IMR-90 (cell line): ENCODE measurements around the gene FARSB. TPM values are rescaled to one million over a fixed set of nuclear protein-coding genes. Genes with fewer than 3 reads are reported as not detected.

Source experiments
- ATAC-seq: fragments of 200-7000 bp; cut with Tn5 transposase; 2 replicates; pipeline ENCODE4 v1.9.1; 2020; ENCODE audit warnings: low read depth, mild to moderate bottlenecking, moderate library complexity
- BruUV-seq: library from RNA; stranded (reverse); fragments of 400-500 nt; replicated peaks from 2 replicates; lab custom pipeline; 2021; lab: Mats Ljungman, UMichigan
- CTCF ChIA-PET: fragments of 300-600 bp; formaldehyde crosslinking; extraction: SDS; loops from one replicate; lab custom pipeline; 2021; ENCODE audit warnings: antibody characterized with exemption; lab: Yijun Ruan, JAX
- POLR2A ChIA-PET: fragments of 300-600 bp; sonication (Branson Sonifier 250); formaldehyde crosslinking; loops from one replicate; lab custom pipeline; 2022; ENCODE audit warnings: antibody characterized with exemption; ENCODE audit not compliant: unreplicated experiment; lab: Charles Lee
- DNase-seq: peaks from one replicate; pipeline ENCODE4 v3.0.0; 2013
- H2AFZ ChIP-seq: replicated peaks from 2 replicates; pipeline ENCODE3; 2013; ENCODE audit warnings: low read length, mild to moderate bottlenecking; ENCODE audit not compliant: poor library complexity
- H2AK5ac ChIP-seq: 2 replicates; pipeline ENCODE4 v1.6.1; 2013; ENCODE audit warnings: low read depth, low read length, inconsistent platforms
- H2AK9ac ChIP-seq: replicated peaks from 2 replicates; pipeline ENCODE3; 2013; ENCODE audit warnings: mild to moderate bottlenecking, low read depth, low read length, moderate library complexity; ENCODE audit not compliant: poor library complexity
- H2BK120ac ChIP-seq: 2 replicates; pipeline ENCODE4 v1.6.1; 2013; ENCODE audit warnings: low read depth, low read length, inconsistent platforms
- H2BK15ac ChIP-seq: 3 replicates; pipeline ENCODE4 v1.6.1; 2013; ENCODE audit warnings: low read depth, low read length, inconsistent platforms
- H2BK20ac ChIP-seq: 2 replicates; pipeline ENCODE4 v1.6.1; 2013; ENCODE audit warnings: low read depth, mild to moderate bottlenecking, inconsistent platforms, low read length, moderate library complexity
- H2BK5ac ChIP-seq: 2 replicates; pipeline ENCODE4 v1.6.1; 2013; ENCODE audit warnings: mild to moderate bottlenecking, low read depth, low read length, inconsistent platforms; ENCODE audit not compliant: poor library complexity, severe bottlenecking
- H3K14ac ChIP-seq: replicated peaks from 2 replicates; pipeline ENCODE4 v1.6.1; 2013; ENCODE audit warnings: low read depth, low read length, inconsistent platforms
- H3K18ac ChIP-seq: 2 replicates; pipeline ENCODE4 v1.6.1; 2013; ENCODE audit warnings: low read depth, low read length, control low read depth
- H3K23ac ChIP-seq: 2 replicates; pipeline ENCODE4 v1.6.1; 2013; ENCODE audit warnings: low read depth, low read length, inconsistent platforms
- H3K27ac ChIP-seq: 2 replicates; pipeline ENCODE4 v1.5.1; 2013; ENCODE audit warnings: mild to moderate bottlenecking, control low read depth, low read length; ENCODE audit not compliant: insufficient read depth
- H3K27me3 ChIP-seq: 2 replicates; pipeline ENCODE4 v1.6.1; 2013; ENCODE audit warnings: low read length; ENCODE audit not compliant: control insufficient read depth, insufficient read depth
- H3K36me3 ChIP-seq: 2 replicates; pipeline ENCODE4 v1.6.1; 2013; ENCODE audit warnings: low read length, mixed read lengths; ENCODE audit not compliant: control insufficient read depth, insufficient read depth
- H3K4ac ChIP-seq: 2 replicates; pipeline ENCODE4 v1.6.1; 2013; ENCODE audit warnings: low read depth, low read length, inconsistent platforms
- H3K4me1 ChIP-seq: 2 replicates; pipeline ENCODE4 v1.6.1; 2013; ENCODE audit warnings: low read length, mixed read lengths; ENCODE audit not compliant: control insufficient read depth, insufficient read depth
- H3K4me2 ChIP-seq: 2 replicates; pipeline ENCODE4 v1.6.1; 2013; ENCODE audit warnings: low read depth, mild to moderate bottlenecking, control low read depth, low read length, moderate library complexity
- H3K4me3 ChIP-seq: 2 replicates; pipeline ENCODE4 v1.5.1; 2013; ENCODE audit warnings: low read depth, mild to moderate bottlenecking, control low read depth, low read length, moderate library complexity; ENCODE audit not compliant: insufficient read depth
- H3K56ac ChIP-seq: 2 replicates; pipeline ENCODE4 v1.6.1; 2013; ENCODE audit warnings: low read length, inconsistent platforms; ENCODE audit not compliant: insufficient read depth; ENCODE audit errors: extremely low read depth
- H3K79me1 ChIP-seq, 2 experiments: 2 replicates each; pipeline ENCODE4 v1.6.1; 2013; ENCODE audit warnings: low read length in 2 of 2, inconsistent platforms in 1 of 2, low read depth in 1 of 2
- H3K9ac ChIP-seq: 2 replicates; pipeline ENCODE4 v1.6.1; 2013; ENCODE audit warnings: low read depth, low read length, control low read depth
- H3K9me1 ChIP-seq: 2 replicates; pipeline ENCODE4 v1.6.1; 2013; ENCODE audit warnings: low read length, inconsistent platforms; ENCODE audit not compliant: insufficient read depth
- H3K9me3 ChIP-seq: 2 replicates; pipeline ENCODE4 v1.6.1; 2013; ENCODE audit warnings: low read length; ENCODE audit not compliant: control insufficient read depth, insufficient read depth
- H4K20me1 ChIP-seq: 2 replicates; pipeline ENCODE4 v1.6.1; 2013; ENCODE audit warnings: low read length, inconsistent platforms; ENCODE audit not compliant: insufficient read depth
- H4K5ac ChIP-seq: 2 replicates; pipeline ENCODE4 v1.6.1; 2013; ENCODE audit warnings: mild to moderate bottlenecking, low read depth, low read length, control low read depth
- H4K8ac ChIP-seq, 2 experiments: 2 replicates each; pipeline ENCODE4 v1.6.1; 2013; ENCODE audit warnings: low read depth in 2 of 2, low read length in 2 of 2, control low read depth in 1 of 2, inconsistent platforms in 1 of 2
- H4K91ac ChIP-seq: 2 replicates; pipeline ENCODE4 v1.6.1; 2013; ENCODE audit warnings: low read depth, low read length, inconsistent platforms; ENCODE audit not compliant: insufficient read depth
- WGBS, 2 experiments: methylation state at CpG; one replicate each; pipeline versions ENCODE4 v1.1.5 to v1.1.7; 2013; ENCODE audit warnings: missing lambda C conversion rate in 2 of 2; ENCODE audit not compliant: insufficient read length in 1 of 2; ENCODE audit errors: extremely low coverage in 2 of 2; 5-methylcytosine and 5-hydroxymethylcytosine counted together
- dilution Hi-C: fragments of 300-500 bp; cut with HindIII; formaldehyde crosslinking; loops from one replicate; pipeline ENCODE4 v1.14.3; 2018; ENCODE audit warnings: low sequenced_read_pairs; ENCODE audit not compliant: unreplicated experiment
- in situ Hi-C: fragments of 300-500 bp; cut with MboI; formaldehyde crosslinking; loops from 3 replicates; pipeline ENCODE4 v1.14.3; 2019; ENCODE audit warnings: low sequenced_read_pairs, inconsistent platforms, mixed read lengths
- intact Hi-C: fragments of 100-400 bp; cut with micrococcal nuclease; formaldehyde crosslinking; loops from 2 replicates; pipeline ENCODE4 v1.10.0; 2022
- polyA plus RNA-seq, 3 experiments: library from polyadenylated mRNA; depleted of rRNA; stranded (reverse); fragments of >200 nt; gene quantifications; 2 replicates each; pipeline ENCODE4 v1.2.3, GENCODE V29; 2012; ENCODE audit warnings: low replicate concordance in 1 of 3
- total RNA-seq: library from RNA; depleted of rRNA; stranded (reverse); fragments of >200 nt; gene quantifications from 2 replicates; pipeline ENCODE4 v1.2.3, GENCODE V29; 2012
- TF ChIP-seq, protein P1 (sequence below): fragments of 150-350 bp; IDR thresholded peaks from 2 replicates; pipeline ENCODE4 v1.6.1; 2016; ENCODE audit warnings: low read depth, mild to moderate bottlenecking, low read length, moderate library complexity, borderline replicate concordance

FARSB gene
- total and polyA plus RNA-seq, 2 of the 4 experiments (the other 2 are of a cell fraction): 21.1 to 32.5 TPM

DNA sequence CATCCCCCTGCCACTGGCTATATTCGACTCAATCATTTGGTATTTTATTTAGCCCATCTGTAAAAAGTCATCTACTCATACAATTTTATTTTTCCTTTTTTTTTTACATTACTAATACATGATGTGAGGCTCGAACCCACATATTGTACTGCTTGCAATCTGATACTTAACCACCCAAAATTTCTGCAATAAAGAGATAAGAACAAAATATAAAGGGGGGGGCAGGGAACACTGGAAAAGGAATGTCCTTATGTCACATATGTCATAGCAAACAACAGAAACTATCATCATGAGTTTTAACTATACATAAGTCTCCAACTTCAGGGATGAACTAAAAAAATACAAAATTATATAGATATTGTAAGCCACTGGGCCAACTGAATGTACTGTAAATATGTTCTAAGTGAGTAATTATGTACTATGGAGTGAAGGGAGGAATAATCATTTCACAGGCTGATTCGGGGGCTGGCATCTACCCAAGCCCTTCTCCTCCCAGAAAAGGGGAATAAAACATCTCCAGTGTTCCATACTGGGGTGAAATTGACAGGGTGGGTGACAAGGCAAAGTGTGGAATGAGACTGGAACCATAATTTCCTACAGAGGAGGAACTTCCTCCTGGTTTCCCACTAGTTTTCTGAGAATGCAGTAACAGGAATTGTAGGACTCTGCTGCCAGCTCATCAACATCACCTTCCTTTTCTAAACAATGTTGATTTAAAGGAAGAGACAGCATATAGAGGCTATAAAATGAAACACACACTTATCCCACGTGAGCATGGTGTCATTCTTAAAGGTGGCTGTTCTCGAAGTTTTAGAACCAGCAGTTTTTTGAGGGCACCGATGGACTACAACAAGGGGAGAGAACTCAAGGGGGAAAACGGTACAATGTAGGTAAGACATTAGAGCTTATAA is 79.5 kb downstream of the FARSB start:
- Histone ChIP-seq H3K36me3 (peaks cover 3% of the 10 kb centered on the region), H4K91ac (no peak overlapping the region; the same call in 1 of the 2 replicates), H3K4me1 (peaks cover 6% of the 10 kb centered on the region), H4K20me1 (peaks cover 3% of the 10 kb centered on the region), H2BK120ac (no peak overlapping the region), H2BK5ac (no peak overlapping the region), H2BK20ac (no peak overlapping the region), H3K4me3 (no peak overlapping the region), H3K9me3 (no peaks in the 10 kb centered on the region), H2AFZ (no peak overlapping the region), H3K23ac (no peak overlapping the region), H3K4ac (no peak overlapping the region), H3K9ac (no peak overlapping the region), H3K14ac (no peak overlapping the region), H2AK9ac (no peak overlapping the region), H2BK15ac (no peak overlapping the region), H2AK5ac (no peak overlapping the region), H3K56ac (no peak overlapping the region), H3K18ac (peak overlapping the region; percentile 81; the same call in 1 of the 2 replicates), H3K4me2 (no peak overlapping the region), H4K5ac (no peak overlapping the region), H3K79me1 (peaks cover 14 to 16% of the 10 kb centered on the region in 2 experiments; a peak in 3 of 4 replicates), H3K27ac (0 out of 2 replicates have a peak overlapping the region, but pooled peaks have one; percentile 30), H3K27me3 (no peaks in the 10 kb centered on the region), H3K9me1 (peaks cover 8% of the 10 kb centered on the region; the same call in 1 of the 2 replicates), H4K8ac (no peak overlapping the region)
- BruUV-seq: no TSS peak
- dilution Hi-C loops (no loop called here), intact Hi-C loops (no loop called here), in situ Hi-C loops (loop anchor here (25.0 kb wide), 1 partner anchor 514 kb away; no protein-coding TSS in a partner anchor)
- WGBS, 2 experiments: no CpG with 5 or more reads among the region's 7 CpGs
- peak; percentile 17 for DNase-seq
- ChIA-PET CTCF (no interaction called here), POLR2A (no interaction called here)
- TF ChIP-seq, protein P1, sequence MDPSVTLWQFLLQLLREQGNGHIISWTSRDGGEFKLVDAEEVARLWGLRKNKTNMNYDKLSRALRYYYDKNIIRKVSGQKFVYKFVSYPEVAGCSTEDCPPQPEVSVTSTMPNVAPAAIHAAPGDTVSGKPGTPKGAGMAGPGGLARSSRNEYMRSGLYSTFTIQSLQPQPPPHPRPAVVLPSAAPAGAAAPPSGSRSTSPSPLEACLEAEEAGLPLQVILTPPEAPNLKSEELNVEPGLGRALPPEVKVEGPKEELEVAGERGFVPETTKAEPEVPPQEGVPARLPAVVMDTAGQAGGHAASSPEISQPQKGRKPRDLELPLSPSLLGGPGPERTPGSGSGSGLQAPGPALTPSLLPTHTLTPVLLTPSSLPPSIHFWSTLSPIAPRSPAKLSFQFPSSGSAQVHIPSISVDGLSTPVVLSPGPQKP: no peak
- ATAC-seq: no peak
